ENCODE results near the gene ACADL. TPM values are rescaled to one million over a fixed set of nuclear protein-coding genes. Genes with fewer than 3 reads are reported as not detected.

The ACADL gene
- total and polyA plus RNA-seq, 2 of the 13 experiments (the other 11 are each of a cell fraction or from before 2014, with no cell fraction given) = not detected

- in situ Hi-C loops (cut with HindIII; ENCODE audit: extremely low pct_ligation_motif_present, low pct_unique_long_range_greater_than_20kb) = no loop called here
- H3K27ac ChIP-seq (ENCODE audit: extremely low read length, insufficient read depth, low read length) = no peak overlapping the region
- POLR2A ChIA-PET = no interaction called here
- no peak for TF ChIP-seq SNAI1 (CRISPR knock-in tag; IDR thresholded peaks at IDR 0.05; ENCODE audit: borderline replicate concordance)
- TF ChIP-seq MNT (IDR thresholded peaks at IDR 0.05) = peak; percentile 63; the same call in 1 of the 2 replicates
- TF ChIP-seq ZNF790 (CRISPR knock-in tag; IDR thresholded peaks at IDR 0.05; ENCODE audit: borderline replicate concordance) = no peak
- TF ChIP-seq MAFK (conservative IDR thresholded peaks at IDR 0.05 in 1 of 2, IDR thresholded peaks at IDR 0.05 in 1 of 2; ENCODE audit: low read length in 2 of 2) = no peak
- no peak overlapping the region for H2AFZ ChIP-seq (ENCODE audit: low read length)
- H3K9me3 ChIP-seq (ENCODE audit: low read length) = no peaks in the 10 kb centered on the region
- WGBS (ENCODE audit: low lambda C conversion rate) = 0% methylated on average over 2 of the region's 2 CpGs
- CTCF ChIA-PET (ENCODE audit: low intra/inter-chr PET ratio, low total read pairs) = no interaction called here
- BruUV-seq (replicated peaks) = no TSS peak
- FAIRE-seq (no peak), DNase-seq (ENCODE audit: low spot score) (no peak), ATAC-seq (no peak)
- no peaks in the 10 kb centered on the region for H3K79me2 ChIP-seq (ENCODE audit: insufficient read depth, low read length)
- H3K27me3 ChIP-seq (ENCODE audit: control insufficient read depth in 1 of 2, insufficient read depth in 2 of 2, low read length in 2 of 2) = no peaks in the 10 kb centered on the region
- H3K36me3 ChIP-seq (replicated peaks in 1 of 2; ENCODE audit: control insufficient read depth in 1 of 2, insufficient read depth in 2 of 2, low read length in 2 of 2) = no peaks in the 10 kb centered on the region
- intact Hi-C loops (cut with micrococcal nuclease; ENCODE audit: unreplicated experiment) = no loop called here
- no peak overlapping the region for H3K4me2 ChIP-seq (ENCODE audit: low read depth, low read length)
- H4K20me1 ChIP-seq (ENCODE audit: insufficient read depth, low read length) = no peaks in the 10 kb centered on the region
- no peak overlapping the region for H3K9ac ChIP-seq (ENCODE audit: insufficient read depth, low read depth, low read length)
- H3K4me3 ChIP-seq (replicated peaks in 1 of 3; ENCODE audit: insufficient read depth in 1 of 3, low read depth in 2 of 3, low read length in 3 of 3) = no peak overlapping the region
- no peaks in the 10 kb centered on the region for H3K4me1 ChIP-seq (ENCODE audit: insufficient read depth, low read length)
Observed at GRCh38 chr2:210262036-210262435, 36.8 kb upstream of the ACADL start.

GRCh38 chr2:210259687-210260086, 34.4 kb upstream of the ACADL start:
- CTCF ChIA-PET (ENCODE audit: low intra/inter-chr PET ratio, low total read pairs) = no interaction called here
- no peak for TF ChIP-seq SMAD1 (CRISPR knock-in tag; IDR thresholded peaks at IDR 0.05; ENCODE audit: borderline replicate concordance, low read depth)
- no peak for TF ChIP-seq ZNF556 (CRISPR knock-in tag; IDR thresholded peaks at IDR 0.05; ENCODE audit: borderline replicate concordance)
- BruUV-seq (replicated peaks) = no TSS peak

More at GRCh38 chr2:210259687-210260086, 34.4 kb upstream of the ACADL start:
- no peaks in the 10 kb centered on the region for H3K9me3 ChIP-seq (ENCODE audit: low read length)
- in situ Hi-C loops (cut with HindIII; ENCODE audit: extremely low pct_ligation_motif_present, low pct_unique_long_range_greater_than_20kb) = no loop called here
- no peak overlapping the region for H2AFZ ChIP-seq (ENCODE audit: low read length)
- no peak for FAIRE-seq
- H3K4me2 ChIP-seq (ENCODE audit: low read depth, low read length) = no peak overlapping the region
- intact Hi-C loops (cut with micrococcal nuclease; ENCODE audit: unreplicated experiment) = no loop called here
- no peaks in the 10 kb centered on the region for H3K79me2 ChIP-seq (ENCODE audit: insufficient read depth, low read length)
- H3K36me3 ChIP-seq (replicated peaks in 1 of 2; ENCODE audit: control insufficient read depth in 1 of 2, insufficient read depth in 2 of 2, low read length in 2 of 2) = no peaks in the 10 kb centered on the region
- POLR2A ChIA-PET = no interaction called here
- H3K9ac ChIP-seq (ENCODE audit: insufficient read depth, low read depth, low read length) = no peak overlapping the region
- no peak overlapping the region for H3K4me3 ChIP-seq (replicated peaks in 1 of 3; ENCODE audit: insufficient read depth in 1 of 3, low read depth in 2 of 3, low read length in 3 of 3)
- no peak for DNase-seq (ENCODE audit: low spot score)
- no peaks in the 10 kb centered on the region for H4K20me1 ChIP-seq (ENCODE audit: insufficient read depth, low read length)
- no peak overlapping the region for H3K27ac ChIP-seq (ENCODE audit: extremely low read length, insufficient read depth, low read length)
- no peaks in the 10 kb centered on the region for H3K27me3 ChIP-seq (ENCODE audit: control insufficient read depth in 1 of 2, insufficient read depth in 2 of 2, low read length in 2 of 2)
- no peak for ATAC-seq
- no peaks in the 10 kb centered on the region for H3K4me1 ChIP-seq (ENCODE audit: insufficient read depth, low read length)

All from HepG2 (cell line).